Fibroblast of mammary gland (primary cell): Measurements from ENCODE around the gene FAM204A.

Source experiments
- DNase-seq: peaks from one replicate; pipeline ENCODE4 v3.0.0-alpha.2; 2010; ENCODE audit warnings: low read depth
- H3K4me3 ChIP-seq: 2 replicates; pipeline ENCODE4 v1.5.1; 2011; ENCODE audit warnings: low read depth, mild to moderate bottlenecking, low read length, moderate library complexity; ENCODE audit not compliant: control insufficient read depth
- CTCF ChIP-seq: conservative IDR thresholded peaks from 2 replicates; pipeline ENCODE4 v1.5.1; 2011; ENCODE audit warnings: low read depth, low read length, inconsistent platforms; ENCODE audit not compliant: control insufficient read depth, insufficient read depth

FAM204A gene

GRCh38 chr10:118315629-118316028, 26.5 kb downstream of the FAM204A start:
- no peak overlapping the region for H3K4me3 ChIP-seq
- DNase-seq: no peak
- TF ChIP-seq CTCF: no peak

GRCh38 chr10:118314882-118315281, 27.2 kb downstream of the FAM204A start:
- no peak for TF ChIP-seq CTCF
- no peak overlapping the region for H3K4me3 ChIP-seq
- DNase-seq: no peak

- H3K4me3 ChIP-seq: no peak overlapping the region
- TF ChIP-seq CTCF: no peak
- DNase-seq: no peak
Observed at GRCh38 chr10:118311505-118311904, 30.6 kb downstream of the FAM204A start.

- no peak for TF ChIP-seq CTCF
- no peak overlapping the region for H3K4me3 ChIP-seq
- DNase-seq: no peak
Observed at GRCh38 chr10:118310822-118311221, 31.3 kb downstream of the FAM204A start.

- no peak for TF ChIP-seq CTCF
- no peak for DNase-seq
Observed at GRCh38 chr10:118309911-118310310, 32.2 kb downstream of the FAM204A start.

GRCh38 chr10:118308664-118309063, 33.5 kb downstream of the FAM204A start:
- no peak for TF ChIP-seq CTCF
- no peak overlapping the region for H3K4me3 ChIP-seq
- no peak for DNase-seq

More at GRCh38 chr10:118309911-118310310, 32.2 kb downstream of the FAM204A start:
- no peak overlapping the region for H3K4me3 ChIP-seq

- H3K4me3 ChIP-seq: no peak overlapping the region
- no peak for DNase-seq
- no peak for TF ChIP-seq CTCF
Observed at GRCh38 chr10:118307859-118308258, 34.3 kb downstream of the FAM204A start.
